ENCODE data around the gene SLC9A3. TPM values are rescaled to one million over a fixed set of nuclear protein-coding genes. Genes with fewer than 3 reads are reported as not detected.

Gene SLC9A3
- total RNA-seq, 1 donor from 2014 or later, result 6.4 TPM

DNA sequence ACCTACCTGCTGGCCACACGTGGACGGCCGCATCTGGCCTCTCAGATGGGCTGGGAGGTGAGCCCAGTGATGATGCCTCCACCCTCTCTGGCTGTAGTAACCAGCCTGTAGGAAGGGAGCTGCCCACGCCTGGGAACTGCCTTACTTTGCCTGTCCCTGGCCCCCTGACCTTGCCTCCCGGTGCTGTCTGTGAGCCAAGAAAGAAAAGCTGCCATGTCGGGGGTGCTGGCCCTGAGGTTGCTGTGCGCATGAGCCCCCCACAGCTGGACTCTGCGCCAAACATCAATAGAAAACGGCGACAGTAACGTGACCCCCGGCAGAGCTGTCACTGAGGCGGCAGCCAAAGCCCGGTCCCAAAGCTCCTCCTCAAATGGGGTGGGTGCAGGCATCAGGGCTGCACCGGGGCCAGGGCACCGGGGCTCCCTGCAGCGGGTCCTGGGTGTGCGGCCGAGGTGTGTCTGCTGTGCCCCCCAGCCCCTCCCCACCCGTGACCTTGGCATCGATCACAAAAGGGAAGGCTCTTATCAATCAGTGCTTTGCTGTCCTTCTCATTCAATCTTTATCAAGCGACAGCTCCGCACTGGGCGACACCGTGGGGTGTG is 15.3 kb upstream of the SLC9A3 start:
- Mint-ChIP-seq H3K9me3 (no peaks in the 10 kb centered on the region), H3K36me3 (no peaks in the 10 kb centered on the region), H3K27ac (no peak overlapping the region), H3K27me3 (peaks cover 19% of the 10 kb centered on the region), H3K4me1 (ENCODE audit: unreplicated experiment) (peaks cover 12% of the 10 kb centered on the region), H3K4me3 (no peak overlapping the region)
- DNase-seq (ENCODE audit: extremely low spot score, unreplicated experiment), result no peak
- TF ChIP-seq, protein P1, sequence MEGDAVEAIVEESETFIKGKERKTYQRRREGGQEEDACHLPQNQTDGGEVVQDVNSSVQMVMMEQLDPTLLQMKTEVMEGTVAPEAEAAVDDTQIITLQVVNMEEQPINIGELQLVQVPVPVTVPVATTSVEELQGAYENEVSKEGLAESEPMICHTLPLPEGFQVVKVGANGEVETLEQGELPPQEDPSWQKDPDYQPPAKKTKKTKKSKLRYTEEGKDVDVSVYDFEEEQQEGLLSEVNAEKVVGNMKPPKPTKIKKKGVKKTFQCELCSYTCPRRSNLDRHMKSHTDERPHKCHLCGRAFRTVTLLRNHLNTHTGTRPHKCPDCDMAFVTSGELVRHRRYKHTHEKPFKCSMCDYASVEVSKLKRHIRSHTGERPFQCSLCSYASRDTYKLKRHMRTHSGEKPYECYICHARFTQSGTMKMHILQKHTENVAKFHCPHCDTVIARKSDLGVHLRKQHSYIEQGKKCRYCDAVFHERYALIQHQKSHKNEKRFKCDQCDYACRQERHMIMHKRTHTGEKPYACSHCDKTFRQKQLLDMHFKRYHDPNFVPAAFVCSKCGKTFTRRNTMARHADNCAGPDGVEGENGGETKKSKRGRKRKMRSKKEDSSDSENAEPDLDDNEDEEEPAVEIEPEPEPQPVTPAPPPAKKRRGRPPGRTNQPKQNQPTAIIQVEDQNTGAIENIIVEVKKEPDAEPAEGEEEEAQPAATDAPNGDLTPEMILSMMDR (conservative IDR thresholded peaks at IDR 0.05), result no peak

DNA sequence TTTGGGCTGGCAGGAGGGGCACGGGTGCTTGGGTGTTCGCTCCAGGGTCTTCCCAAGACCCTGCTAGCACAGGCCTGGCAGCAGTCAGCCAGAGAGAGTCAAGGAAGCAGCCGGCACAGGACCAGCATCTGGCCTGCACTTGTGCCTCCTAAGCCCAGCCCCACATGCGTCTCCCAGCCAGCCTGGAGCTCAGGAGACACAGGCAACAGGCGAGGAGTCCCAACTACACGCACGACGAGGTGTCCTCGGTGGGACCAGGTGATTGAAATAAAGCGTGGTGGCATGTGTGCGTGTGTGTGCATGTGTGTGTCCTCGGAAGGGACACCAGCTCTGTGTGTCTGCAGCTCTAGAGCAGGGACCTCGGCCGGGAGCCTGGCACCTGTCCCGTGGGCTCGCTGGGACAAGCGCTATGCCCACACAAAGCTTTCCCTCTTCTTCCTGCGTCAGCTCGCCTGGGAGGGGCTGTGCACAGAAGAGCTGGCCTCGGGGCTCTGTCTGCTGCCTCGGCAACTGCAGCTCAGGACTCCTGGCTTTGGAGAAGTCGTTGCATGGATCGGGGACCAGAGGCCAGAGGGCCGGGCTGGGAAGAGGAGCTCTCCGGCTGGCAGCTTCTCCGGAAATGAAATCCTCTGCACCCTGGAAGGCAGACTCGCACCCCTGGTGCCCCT is 14.7 kb upstream of the SLC9A3 start:
- H3K27me3 Mint-ChIP-seq, result peaks cover 19% of the 10 kb centered on the region
- no peak overlapping the region for H3K4me3 Mint-ChIP-seq
- H3K4me1 Mint-ChIP-seq (ENCODE audit: unreplicated experiment), result peaks cover 12% of the 10 kb centered on the region
- no peaks in the 10 kb centered on the region for H3K36me3 Mint-ChIP-seq
- H3K27ac Mint-ChIP-seq, result no peak overlapping the region
- DNase-seq (ENCODE audit: extremely low spot score, unreplicated experiment), result no peak
- TF ChIP-seq, protein P1 (conservative IDR thresholded peaks at IDR 0.05), result no peak
- no peaks in the 10 kb centered on the region for H3K9me3 Mint-ChIP-seq

DNA sequence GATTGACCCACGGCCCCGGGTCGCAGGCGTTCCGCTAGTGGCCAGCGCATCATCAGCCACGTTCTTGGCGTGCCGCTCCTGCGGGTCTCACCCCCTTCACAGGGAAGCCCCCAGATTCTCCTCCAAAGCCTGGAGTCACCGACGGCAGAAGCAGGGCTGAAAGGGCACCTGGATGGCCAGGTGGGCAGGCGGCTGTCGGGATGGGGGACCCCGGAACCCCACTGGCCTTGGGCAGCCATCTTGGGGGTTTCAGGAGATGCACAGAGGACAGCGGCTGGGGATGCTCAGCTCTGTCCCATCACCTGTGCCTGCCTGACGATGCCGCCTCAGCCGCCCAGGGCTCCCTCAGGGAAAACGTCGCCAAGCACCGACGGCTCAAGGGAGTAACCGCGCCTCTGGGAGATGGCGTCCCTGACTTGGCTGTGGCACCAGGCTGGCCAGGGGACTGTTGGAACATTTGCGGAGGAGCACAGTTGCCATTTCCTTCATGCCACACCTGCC is 14.1 kb upstream of the SLC9A3 start:
- Mint-ChIP-seq H3K4me3 (no peak overlapping the region), H3K4me1 (ENCODE audit: unreplicated experiment) (peaks cover 12% of the 10 kb centered on the region), H3K36me3 (no peaks in the 10 kb centered on the region), H3K27me3 (peaks cover 19% of the 10 kb centered on the region), H3K9me3 (no peaks in the 10 kb centered on the region), H3K27ac (no peak overlapping the region)
- TF ChIP-seq, protein P1 (conservative IDR thresholded peaks at IDR 0.05), result no peak
- DNase-seq (ENCODE audit: extremely low spot score, unreplicated experiment), result no peak

DNA sequence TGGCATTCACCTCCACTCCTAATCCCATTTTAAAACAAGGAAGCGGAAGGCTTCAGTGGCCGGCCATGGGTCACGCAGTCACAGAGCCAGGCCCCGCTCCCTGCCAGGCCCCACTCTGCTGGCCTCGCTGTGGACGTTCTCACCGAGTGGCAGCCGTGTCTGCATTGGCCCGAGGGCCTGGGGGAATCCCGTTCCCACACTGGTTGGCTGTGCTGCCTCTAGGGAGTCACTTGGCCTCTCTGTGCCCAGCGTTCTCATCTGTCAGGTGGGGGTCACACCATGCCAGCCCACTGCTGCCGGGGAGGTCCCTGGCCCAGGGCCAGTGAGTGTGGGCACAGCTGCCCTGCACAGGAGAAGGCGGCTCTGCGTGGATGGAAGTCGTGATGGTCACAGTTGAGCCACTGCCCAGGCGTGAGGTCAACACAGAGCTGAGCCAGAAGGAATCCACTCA is 13.4 kb upstream of the SLC9A3 start:
- TF ChIP-seq, protein P1 (conservative IDR thresholded peaks at IDR 0.05), result no peak
- H3K4me3 Mint-ChIP-seq, result no peak overlapping the region
- DNase-seq (ENCODE audit: extremely low spot score, unreplicated experiment), result no peak
- H3K27me3 Mint-ChIP-seq, result peaks cover 22% of the 10 kb centered on the region
- H3K9me3 Mint-ChIP-seq, result no peaks in the 10 kb centered on the region
- H3K4me1 Mint-ChIP-seq (ENCODE audit: unreplicated experiment), result peaks cover 12% of the 10 kb centered on the region
- H3K27ac Mint-ChIP-seq, result no peak overlapping the region
- no peaks in the 10 kb centered on the region for H3K36me3 Mint-ChIP-seq

DNA sequence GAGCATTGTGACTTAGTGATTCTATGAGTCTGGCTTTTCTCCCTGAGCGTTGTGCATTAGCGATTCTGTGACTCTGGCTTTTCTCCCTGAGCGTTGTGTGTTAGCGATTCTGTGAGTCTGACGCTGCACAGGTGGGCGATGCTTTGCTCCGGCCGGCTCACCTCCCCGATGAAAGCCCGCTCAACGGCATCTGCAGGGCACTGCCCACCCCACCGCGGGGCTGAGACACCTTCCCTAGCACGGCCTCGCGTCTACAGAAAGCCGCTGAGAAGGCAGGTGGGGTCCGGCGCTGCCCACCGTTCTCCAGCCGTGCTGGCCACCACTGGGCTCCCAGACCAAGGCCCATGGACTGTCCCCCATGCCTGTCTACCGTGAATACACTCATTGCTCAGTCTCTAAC is 12.8 kb upstream of the SLC9A3 start:
- no peak overlapping the region for H3K27ac Mint-ChIP-seq
- H3K4me1 Mint-ChIP-seq (ENCODE audit: unreplicated experiment), result peaks cover 12% of the 10 kb centered on the region
- TF ChIP-seq, protein P1 (conservative IDR thresholded peaks at IDR 0.05), result no peak
- no peak overlapping the region for H3K4me3 Mint-ChIP-seq
- H3K27me3 Mint-ChIP-seq, result peaks cover 22% of the 10 kb centered on the region
- no peaks in the 10 kb centered on the region for H3K9me3 Mint-ChIP-seq
- H3K36me3 Mint-ChIP-seq, result no peaks in the 10 kb centered on the region
- no peak for DNase-seq (ENCODE audit: extremely low spot score, unreplicated experiment)

All from type B pancreatic cell (in vitro differentiated cells).